ENCODE measurements around the gene MCF2L2.

DNA sequence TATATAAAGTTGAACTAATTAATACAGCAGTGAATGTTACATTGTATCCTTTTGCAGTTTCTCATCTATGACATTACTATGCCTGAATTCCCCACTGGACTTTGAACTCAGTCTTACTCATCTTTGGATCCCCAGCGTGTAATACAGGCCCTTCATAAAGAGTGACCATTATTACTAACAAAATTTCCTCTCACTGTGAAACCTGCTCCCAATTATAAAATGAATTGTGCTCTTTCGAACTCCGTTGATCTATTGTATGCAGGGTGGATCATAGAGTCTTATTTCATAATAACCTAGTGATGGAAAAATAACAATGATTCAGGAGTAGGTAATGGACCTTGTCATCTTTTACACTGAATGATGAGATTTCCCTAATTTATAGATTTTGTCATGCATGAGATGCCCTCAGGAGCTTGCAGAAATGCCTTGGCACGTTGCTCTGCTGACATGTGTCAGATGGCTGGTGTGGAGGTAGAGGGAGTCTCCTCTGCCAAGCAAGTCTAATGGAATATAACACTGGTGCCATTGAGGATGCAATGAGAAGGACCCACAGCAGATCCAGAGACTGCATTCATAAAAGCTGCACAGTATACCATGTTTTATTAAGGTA, 149.8 kb downstream of the MCF2L2 start:
- no peak for TF ChIP-seq EZH2 (IDR thresholded peaks at IDR 0.05; ENCODE audit: borderline replicate concordance, low read depth, low read length, severe bottlenecking)
- no peak for TF ChIP-seq POLR2A (IDR thresholded peaks at IDR 0.05; ENCODE audit: low read depth, low read length)
- TF ChIP-seq, protein P1, sequence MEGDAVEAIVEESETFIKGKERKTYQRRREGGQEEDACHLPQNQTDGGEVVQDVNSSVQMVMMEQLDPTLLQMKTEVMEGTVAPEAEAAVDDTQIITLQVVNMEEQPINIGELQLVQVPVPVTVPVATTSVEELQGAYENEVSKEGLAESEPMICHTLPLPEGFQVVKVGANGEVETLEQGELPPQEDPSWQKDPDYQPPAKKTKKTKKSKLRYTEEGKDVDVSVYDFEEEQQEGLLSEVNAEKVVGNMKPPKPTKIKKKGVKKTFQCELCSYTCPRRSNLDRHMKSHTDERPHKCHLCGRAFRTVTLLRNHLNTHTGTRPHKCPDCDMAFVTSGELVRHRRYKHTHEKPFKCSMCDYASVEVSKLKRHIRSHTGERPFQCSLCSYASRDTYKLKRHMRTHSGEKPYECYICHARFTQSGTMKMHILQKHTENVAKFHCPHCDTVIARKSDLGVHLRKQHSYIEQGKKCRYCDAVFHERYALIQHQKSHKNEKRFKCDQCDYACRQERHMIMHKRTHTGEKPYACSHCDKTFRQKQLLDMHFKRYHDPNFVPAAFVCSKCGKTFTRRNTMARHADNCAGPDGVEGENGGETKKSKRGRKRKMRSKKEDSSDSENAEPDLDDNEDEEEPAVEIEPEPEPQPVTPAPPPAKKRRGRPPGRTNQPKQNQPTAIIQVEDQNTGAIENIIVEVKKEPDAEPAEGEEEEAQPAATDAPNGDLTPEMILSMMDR (IDR thresholded peaks at IDR 0.05; ENCODE audit: extremely low read depth in 1 of 2, insufficient read depth in 1 of 2, low read depth in 1 of 2, low read length in 2 of 2): no peak
- TF ChIP-seq POLR2AphosphoS5 (IDR thresholded peaks at IDR 0.05; ENCODE audit: insufficient read depth, low read depth, low read length): no peak
- TF ChIP-seq MYC (IDR thresholded peaks at IDR 0.05; ENCODE audit: low read depth, low read length): no peak
- TF ChIP-seq, protein P2, sequence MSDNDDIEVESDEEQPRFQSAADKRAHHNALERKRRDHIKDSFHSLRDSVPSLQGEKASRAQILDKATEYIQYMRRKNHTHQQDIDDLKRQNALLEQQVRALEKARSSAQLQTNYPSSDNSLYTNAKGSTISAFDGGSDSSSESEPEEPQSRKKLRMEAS (IDR thresholded peaks at IDR 0.05; ENCODE audit: insufficient read depth, insufficient read length): no peak
- no peak for TF ChIP-seq JUN (IDR thresholded peaks at IDR 0.05; ENCODE audit: borderline replicate concordance, insufficient read depth, insufficient read length, low read depth)
